K562 (cell line): ENCODE measurements around the gene NCOA1. TPM values are rescaled to one million over a fixed set of nuclear protein-coding genes. Genes with fewer than 3 reads are reported as not detected.

Source experiments
- ATAC-seq: fragments of 200-7000 bp; cut with Tn5 transposase; 3 replicates; pipeline ENCODE4 v1.9.1; 2020; ENCODE audit warnings: moderate library complexity
- BruUV-seq: library from RNA; stranded (reverse); fragments of 400-500 nt; replicated peaks from 2 replicates; lab custom pipeline; 2021; lab: Mats Ljungman, UMichigan
- CTCF ChIA-PET: fragments of 300-600 bp; formaldehyde crosslinking; extraction: SDS; loops from one replicate; lab custom pipeline; 2021; ENCODE audit warnings: low intra/inter-chr PET ratio; lab: Yijun Ruan, JAX
- POLR2A ChIA-PET: fragments of 300-600, 350-650 bp; sonication (Branson Sonifier 250); formaldehyde crosslinking; extraction: SDS; loops from one replicate; lab custom pipeline; 2021; ENCODE audit warnings: antibody characterized with exemption, inconsistent platforms; lab: Yijun Ruan, JAX
- DNase-seq, 4 experiments: peaks; one replicate each; pipeline versions ENCODE4 v3.0.0 to v3.0.0-alpha.2; 2011 to 2018; ENCODE audit warnings: low spot score in 3 of 4, mixed read lengths in 3 of 4; ENCODE audit errors: extremely low read depth in 1 of 4
- FAIRE-seq: peaks from 2 replicates; lab custom pipeline; 2011; peaks lifted over from hg19 to GRCh38; lab: Jason Lieb, UNC
- H2AFZ ChIP-seq: 2 replicates; pipeline ENCODE4 v1.6.0; 2011; ENCODE audit warnings: low read depth, low read length, control low read depth, inconsistent platforms
- H3K27ac ChIP-seq: fragments of 200-600 bp; 3 replicates; pipeline ENCODE4 v1.8.0; 2011; ENCODE audit warnings: low read depth, mild to moderate bottlenecking, control low read depth, inconsistent platforms, low read length, moderate library complexity, mixed read lengths; ENCODE audit errors: extremely low read depth
- H3K27me3 ChIP-seq, 2 experiments: fragments of 300-600 bp in 1 of 2; 2 replicates in 1 of 2; 3 replicates in 1 of 2; pipeline versions ENCODE4 v1.6.0 to v1.8.0; 2011; ENCODE audit warnings: inconsistent platforms in 2 of 2, low read length in 2 of 2, mild to moderate bottlenecking in 1 of 2, mixed read lengths in 1 of 2, moderate library complexity in 1 of 2; ENCODE audit not compliant: control insufficient read depth in 2 of 2, insufficient read depth in 2 of 2
- H3K36me3 ChIP-seq: fragments of 300-600 bp; 3 replicates; pipeline ENCODE4 v1.8.0; 2011; ENCODE audit warnings: mild to moderate bottlenecking, low read length, inconsistent platforms; ENCODE audit not compliant: control insufficient read depth, insufficient read depth
- H3K4me1 ChIP-seq, 2 experiments: fragments of 200-600 bp in 1 of 2; replicated peaks in 1 of 2; 2 replicates in 1 of 2; 3 replicates in 1 of 2; pipeline versions ENCODE4 v1.5.1 to v1.8.0; 2011; ENCODE audit warnings: inconsistent platforms in 2 of 2, low read length in 2 of 2, mild to moderate bottlenecking in 1 of 2, mixed read lengths in 1 of 2, moderate library complexity in 1 of 2; ENCODE audit not compliant: control insufficient read depth in 2 of 2, insufficient read depth in 2 of 2
- H3K4me2 ChIP-seq: 2 replicates; pipeline ENCODE4 v1.6.1; 2011; ENCODE audit warnings: low read length, control low read depth, inconsistent platforms, mixed read lengths; ENCODE audit not compliant: insufficient read depth
- H3K4me3 ChIP-seq: fragments of 200-600 bp; sonication (generic), shearing (Covaris generic); 2 replicates; pipeline ENCODE4 v1.5.1; 2016; ENCODE audit warnings: control low read depth, inconsistent platforms
- H3K79me2 ChIP-seq: fragments of 200-600 bp; 3 replicates; pipeline ENCODE4 v1.8.0; 2011; ENCODE audit warnings: low read length, inconsistent platforms; ENCODE audit not compliant: control insufficient read depth, insufficient read depth
- H3K9ac ChIP-seq, 2 experiments: 2 replicates each; pipeline versions ENCODE4 v1.6.0 to v1.6.1; 2011; ENCODE audit warnings: low read depth in 2 of 2, low read length in 2 of 2, control low read depth in 1 of 2, inconsistent platforms in 1 of 2, mild to moderate bottlenecking in 1 of 2, mixed read lengths in 1 of 2; ENCODE audit not compliant: insufficient read depth in 1 of 2
- H3K9me1 ChIP-seq: one replicate; pipeline ENCODE4 v1.6.0; 2011; ENCODE audit warnings: inconsistent platforms, mild to moderate bottlenecking, low read length, moderate library complexity; ENCODE audit not compliant: control insufficient read depth, insufficient read depth
- H3K9me3 ChIP-seq: replicated peaks from 2 replicates; pipeline ENCODE4 v1.5.1; 2011; ENCODE audit warnings: low read depth, low read length, inconsistent platforms; ENCODE audit not compliant: control insufficient read depth, insufficient read depth
- H4K20me1 ChIP-seq: replicated peaks from 2 replicates; pipeline ENCODE4 v1.6.1; 2011; ENCODE audit warnings: low read length, inconsistent platforms, mixed read lengths; ENCODE audit not compliant: control insufficient read depth, insufficient read depth
- AFF4 ChIP-seq: sonication (generic); formaldehyde crosslinking; IDR thresholded peaks from 2 replicates; pipeline ENCODE4 v1.8.0; 2023; ENCODE audit warnings: mild to moderate bottlenecking, missing genetic modification reagents
- BACH1 ChIP-seq: fragments of 200-800 bp; sonication (Bioruptor generic); IDR thresholded peaks from 2 replicates; pipeline ENCODE4 v1.6.1; 2016; ENCODE audit warnings: missing genetic modification characterization, missing compliant biosample characterization
- BRCA1 ChIP-seq, 2 experiments: fragments of 450-650 bp in 1 of 2; sonication (generic) in 1 of 2; formaldehyde crosslinking in 1 of 2; IDR thresholded peaks; 2 replicates each; pipeline versions ENCODE4 v1.5.0 to v1.6.1; 2017 to 2020; ENCODE audit warnings: mild to moderate bottlenecking in 1 of 2, missing genetic modification reagents in 1 of 2
- EHMT2 ChIP-seq: fragments of 450-650 bp; IDR thresholded peaks from 2 replicates; pipeline ENCODE4 v1.6.1; 2018; ENCODE audit warnings: antibody characterized with exemption
- MTA2 ChIP-seq: fragments of 450-650 bp; IDR thresholded peaks from 2 replicates; pipeline ENCODE4 v1.6.1; 2016; ENCODE audit warnings: low read depth
- ZNF24 ChIP-seq: fragments of 450-650 bp; IDR thresholded peaks from 2 replicates; pipeline ENCODE4 v1.6.1; 2016
- ZNF3 ChIP-seq: fragments of 250-450 bp; sonication (Bioruptor Pico); IDR thresholded peaks from 2 replicates; pipeline ENCODE4 v1.5.0; 2021; ENCODE audit warnings: mild to moderate bottlenecking, moderate library complexity
- ZNF354B ChIP-seq: fragments of 250-450 bp; sonication (Bioruptor Pico); IDR thresholded peaks from 2 replicates; pipeline ENCODE4 v1.4.0; 2020
- WGBS: fragments of 100-300 bp; shearing (Covaris generic); methylation state at CpG from one replicate; pipeline ENCODE4 v1.1.6; 2016; ENCODE audit warnings: low coverage, mixed read lengths; ENCODE audit not compliant: insufficient coverage; ENCODE audit errors: missing lambda C conversion rate; 5-methylcytosine and 5-hydroxymethylcytosine counted together
- in situ Hi-C: fragments of 300-500 bp; cut with MboI; formaldehyde crosslinking; loops from 4 replicates; pipeline ENCODE4 v1.15.0; 2018; ENCODE audit warnings: inconsistent platforms, mixed read lengths
- intact Hi-C: fragments of 100-400 bp; cut with micrococcal nuclease; formaldehyde crosslinking; loops from 2 replicates; pipeline ENCODE4 v1.14.2; 2022
- polyA plus RNA-seq, 8 experiments: library from polyadenylated mRNA; depleted of rRNA in 4 of 8; stranded (reverse) in 5 of 8; unstranded in 3 of 8; fragments of >200 nt; fragmentation: Nextera tagmentation in 2 of 8; fragmentation: Illumina TruSeq in 1 of 8; extraction: Ambion mirVana in 2 of 8; extraction: Trizol in 1 of 8; gene quantifications; 2 replicates each; pipeline versions ENCODE4 v1.2.1 to v1.2.3, GENCODE V29; 2011 to 2014; ENCODE audit warnings: inconsistent platforms in 1 of 8, missing spikeins in 1 of 8
- total RNA-seq, 7 experiments: library from RNA; depleted of rRNA in 6 of 7; stranded (reverse); fragments of >200 nt in 6 of 7; fragmentation: Illumina TruSeq in 2 of 7; extraction: Trizol in 2 of 7; gene quantifications; 2 replicates each; pipeline versions ENCODE4 v1.2.1 to v1.2.3, GENCODE V29; 2011 to 2021; ENCODE audit warnings: low replicate concordance in 1 of 7
- TF ChIP-seq, protein P1 (sequence below): fragments of 450-650 bp; IDR thresholded peaks from 2 replicates; pipeline ENCODE4 v1.6.1; 2016; ENCODE audit warnings: mild to moderate bottlenecking
- TF ChIP-seq, protein P2 (sequence below): sonication (generic); formaldehyde crosslinking; IDR thresholded peaks from 2 replicates; pipeline ENCODE4 v1.9.0; 2022; ENCODE audit warnings: mild to moderate bottlenecking, missing genetic modification reagents
- TF ChIP-seq, protein P3 (sequence below): sonication (generic); formaldehyde crosslinking; IDR thresholded peaks from 2 replicates; pipeline ENCODE4 v1.8.0; 2022; ENCODE audit warnings: mild to moderate bottlenecking, missing genetic modification reagents, borderline replicate concordance

Gene NCOA1
- total and polyA plus RNA-seq, 9 of the 15 experiments (the other 6 are each of a cell fraction or from before 2014, with no cell fraction given) = 4.9 to 25.7 (median 17.0) TPM

GRCh38 chr2:24484677-24485076 lies 6.4 kb upstream of the NCOA1 start (continued):
- TF ChIP-seq, protein P1, sequence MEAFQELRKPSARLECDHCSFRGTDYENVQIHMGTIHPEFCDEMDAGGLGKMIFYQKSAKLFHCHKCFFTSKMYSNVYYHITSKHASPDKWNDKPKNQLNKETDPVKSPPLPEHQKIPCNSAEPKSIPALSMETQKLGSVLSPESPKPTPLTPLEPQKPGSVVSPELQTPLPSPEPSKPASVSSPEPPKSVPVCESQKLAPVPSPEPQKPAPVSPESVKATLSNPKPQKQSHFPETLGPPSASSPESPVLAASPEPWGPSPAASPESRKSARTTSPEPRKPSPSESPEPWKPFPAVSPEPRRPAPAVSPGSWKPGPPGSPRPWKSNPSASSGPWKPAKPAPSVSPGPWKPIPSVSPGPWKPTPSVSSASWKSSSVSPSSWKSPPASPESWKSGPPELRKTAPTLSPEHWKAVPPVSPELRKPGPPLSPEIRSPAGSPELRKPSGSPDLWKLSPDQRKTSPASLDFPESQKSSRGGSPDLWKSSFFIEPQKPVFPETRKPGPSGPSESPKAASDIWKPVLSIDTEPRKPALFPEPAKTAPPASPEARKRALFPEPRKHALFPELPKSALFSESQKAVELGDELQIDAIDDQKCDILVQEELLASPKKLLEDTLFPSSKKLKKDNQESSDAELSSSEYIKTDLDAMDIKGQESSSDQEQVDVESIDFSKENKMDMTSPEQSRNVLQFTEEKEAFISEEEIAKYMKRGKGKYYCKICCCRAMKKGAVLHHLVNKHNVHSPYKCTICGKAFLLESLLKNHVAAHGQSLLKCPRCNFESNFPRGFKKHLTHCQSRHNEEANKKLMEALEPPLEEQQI = peak; percentile 96
- peak; percentile 63; the same call in 1 of the 2 replicates for TF ChIP-seq EHMT2

DNA sequence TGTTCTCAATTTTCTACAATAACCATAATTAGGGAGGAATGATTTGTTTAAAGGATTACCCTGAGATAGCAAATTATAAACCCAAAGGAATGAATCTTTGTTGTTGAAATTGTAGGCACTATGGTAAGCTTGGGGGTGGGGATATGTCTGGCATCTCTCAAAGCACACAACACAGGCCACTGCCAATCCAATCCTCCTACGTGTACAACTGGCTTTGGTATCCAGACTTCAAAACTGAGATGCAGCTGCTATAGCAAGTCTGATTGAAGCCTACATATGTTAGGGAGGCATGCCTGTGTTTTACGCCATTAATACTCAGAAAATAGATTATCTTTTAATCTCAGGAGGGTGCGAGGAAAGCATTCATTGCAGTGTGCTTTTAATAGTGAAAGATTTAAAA lies 5.9 kb upstream of the NCOA1 start:
- in situ Hi-C loops = no loop called here
- no peak overlapping the region for H3K4me3 ChIP-seq
- DNase-seq = no peak
- ChIA-PET CTCF (no interaction called here), POLR2A (interaction anchor here (1.0 kb wide), 1 partner anchor 27 kb away, joined by 3 read pairs; no protein-coding TSS in a partner anchor)
- no peaks in the 10 kb centered on the region for H4K20me1 ChIP-seq
- H3K4me2 ChIP-seq = no peak overlapping the region
- no peak overlapping the region for H3K27ac ChIP-seq
- H3K9me1 ChIP-seq = no peaks in the 10 kb centered on the region
- no peaks in the 10 kb centered on the region for H3K36me3 ChIP-seq
- no peak overlapping the region for H3K9ac ChIP-seq
- no peak overlapping the region for H2AFZ ChIP-seq
- WGBS = 68% methylated on average over 3 of the region's 3 CpGs
- H3K79me2 ChIP-seq = no peaks in the 10 kb centered on the region
- no peaks in the 10 kb centered on the region for H3K27me3 ChIP-seq
- FAIRE-seq = no peak
- ATAC-seq = no peak
- H3K9me3 ChIP-seq = peaks cover 9% of the 10 kb centered on the region; the same call in 1 of the 2 replicates
- intact Hi-C loops = no loop called here
- BruUV-seq = no TSS peak
- H3K4me1 ChIP-seq = peaks cover 22 to 27% of the 10 kb centered on the region in 2 experiments; a peak in 4 of 5 replicates
- no peak for TF ChIP-seq BRCA1 (IDR thresholded peaks at IDR 0.05)
- TF ChIP-seq BRCA1 (CRISPR knock-in tag; IDR thresholded peaks at IDR 0.05) = no peak
- TF ChIP-seq ZNF354B (CRISPR knock-in tag) = no peak
- no peak for TF ChIP-seq AFF4 (CRISPR knock-in tag)
- TF ChIP-seq ZNF24 = no peak
- TF ChIP-seq ZNF3 = no peak
- TF ChIP-seq MTA2 = no peak
- no peak for TF ChIP-seq BACH1 (tag)
- TF ChIP-seq, protein P2, sequence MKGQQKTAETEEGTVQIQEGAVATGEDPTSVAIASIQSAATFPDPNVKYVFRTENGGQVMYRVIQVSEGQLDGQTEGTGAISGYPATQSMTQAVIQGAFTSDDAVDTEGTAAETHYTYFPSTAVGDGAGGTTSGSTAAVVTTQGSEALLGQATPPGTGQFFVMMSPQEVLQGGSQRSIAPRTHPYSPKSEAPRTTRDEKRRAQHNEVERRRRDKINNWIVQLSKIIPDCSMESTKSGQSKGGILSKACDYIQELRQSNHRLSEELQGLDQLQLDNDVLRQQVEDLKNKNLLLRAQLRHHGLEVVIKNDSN (CRISPR knock-in tag) = no peak
- TF ChIP-seq, protein P3, sequence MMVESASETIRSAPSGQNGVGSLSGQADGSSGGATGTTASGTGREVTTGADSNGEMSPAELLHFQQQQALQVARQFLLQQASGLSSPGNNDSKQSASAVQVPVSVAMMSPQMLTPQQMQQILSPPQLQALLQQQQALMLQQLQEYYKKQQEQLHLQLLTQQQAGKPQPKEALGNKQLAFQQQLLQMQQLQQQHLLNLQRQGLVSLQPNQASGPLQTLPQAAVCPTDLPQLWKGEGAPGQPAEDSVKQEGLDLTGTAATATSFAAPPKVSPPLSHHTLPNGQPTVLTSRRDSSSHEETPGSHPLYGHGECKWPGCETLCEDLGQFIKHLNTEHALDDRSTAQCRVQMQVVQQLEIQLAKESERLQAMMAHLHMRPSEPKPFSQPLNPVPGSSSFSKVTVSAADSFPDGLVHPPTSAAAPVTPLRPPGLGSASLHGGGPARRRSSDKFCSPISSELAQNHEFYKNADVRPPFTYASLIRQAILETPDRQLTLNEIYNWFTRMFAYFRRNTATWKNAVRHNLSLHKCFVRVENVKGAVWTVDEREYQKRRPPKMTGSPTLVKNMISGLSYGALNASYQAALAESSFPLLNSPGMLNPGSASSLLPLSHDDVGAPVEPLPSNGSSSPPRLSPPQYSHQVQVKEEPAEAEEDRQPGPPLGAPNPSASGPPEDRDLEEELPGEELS (CRISPR knock-in tag) = no peak
